HG03565 (cell line): Measurements from ENCODE around the gene TLR10.
"Not testable (repeated sequence)": the region's sequence is repeated elsewhere in the genome, so short reads cannot be mapped to it uniquely, and the experiment has no call there.

ENCODE experiments used
- ATAC-seq: cut with Tn5 transposase; IDR thresholded peaks from one replicate; pipeline ENCODE4 v1.9.1; 2021; ENCODE audit warnings: mild to moderate bottlenecking, moderate library complexity; ENCODE audit not compliant: unreplicated experiment

Gene TLR10

GRCh38 chr4:38782452-38783108, at the start of gene TLR10:
Gene TLR10 (minus strand): TSS chr4:38782990. CDS start chr4:38775590, 7,400 bp downstream.
- peak; percentile 57 for ATAC-seq

GRCh38 chr4:38832206-38832605, 49.4 kb upstream of the TLR10 start:
- ATAC-seq: no peak

- no peak for ATAC-seq
Observed at GRCh38 chr4:38831653-38832052, 48.9 kb upstream of the TLR10 start.

GRCh38 chr4:38829237-38829636, 46.4 kb upstream of the TLR10 start:
- no peak for ATAC-seq

GRCh38 chr4:38823766-38824165, 41.0 kb upstream of the TLR10 start:
- ATAC-seq: no peak

- ATAC-seq: no peak
Observed at GRCh38 chr4:38822748-38823303, 40.0 kb upstream of the TLR10 start.

GRCh38 chr4:38821739-38822138, 38.9 kb upstream of the TLR10 start:
- no peak for ATAC-seq

GRCh38 chr4:38820329-38821061, 37.7 kb upstream of the TLR10 start:
- ATAC-seq: peak; percentile 38

- ATAC-seq: no peak
Observed at GRCh38 chr4:38819569-38819968, 36.8 kb upstream of the TLR10 start.

- peak; percentile 45 for ATAC-seq
Observed at GRCh38 chr4:38818441-38818976, 35.7 kb upstream of the TLR10 start.

GRCh38 chr4:38815885-38816782, 33.3 kb upstream of the TLR10 start:
- no peak for ATAC-seq

GRCh38 chr4:38814386-38814785, 31.6 kb upstream of the TLR10 start:
- no peak for ATAC-seq

- no peak for ATAC-seq
Observed at GRCh38 chr4:38811297-38811696, 28.5 kb upstream of the TLR10 start.

GRCh38 chr4:38807462-38807861, 24.7 kb upstream of the TLR10 start:
- ATAC-seq: not testable (repeated sequence)

- ATAC-seq: not testable (repeated sequence)
Observed at GRCh38 chr4:38806251-38806650, 23.5 kb upstream of the TLR10 start.

- ATAC-seq: peak; percentile 74
Observed at GRCh38 chr4:38805530-38806145, 22.8 kb upstream of the TLR10 start.

- peak; percentile 34 for ATAC-seq
Observed at GRCh38 chr4:38804654-38805295, 22.0 kb upstream of the TLR10 start, which contains the start of gene TLR1. Gene TLR1 (minus strand): TSS chr4:38804791. CDS start chr4:38798831, 5,960 bp downstream.

- ATAC-seq: no peak
Observed at GRCh38 chr4:38803833-38804653, 21.3 kb upstream of the TLR10 start.
